ENCODE results near the gene NT5C2.

DNA sequence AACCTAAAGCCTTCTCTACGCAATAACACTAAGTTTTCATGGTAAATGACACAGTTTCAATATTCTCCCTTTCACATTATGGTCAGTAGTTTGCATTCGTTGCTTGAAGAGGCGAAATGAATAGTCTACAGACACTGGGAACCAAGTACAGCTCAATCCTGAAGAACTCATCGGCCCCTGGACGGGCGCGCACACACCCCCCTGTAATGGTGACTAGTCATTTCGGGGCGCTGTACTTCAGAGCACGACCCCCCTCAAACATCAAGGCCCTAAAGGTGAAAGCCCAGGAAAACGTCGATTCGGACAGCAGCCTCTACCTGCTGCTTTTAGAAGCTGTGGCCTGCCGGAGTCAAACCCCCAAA is 1.0 kb downstream of the NT5C2 start:
- TF ChIP-seq, protein P1, sequence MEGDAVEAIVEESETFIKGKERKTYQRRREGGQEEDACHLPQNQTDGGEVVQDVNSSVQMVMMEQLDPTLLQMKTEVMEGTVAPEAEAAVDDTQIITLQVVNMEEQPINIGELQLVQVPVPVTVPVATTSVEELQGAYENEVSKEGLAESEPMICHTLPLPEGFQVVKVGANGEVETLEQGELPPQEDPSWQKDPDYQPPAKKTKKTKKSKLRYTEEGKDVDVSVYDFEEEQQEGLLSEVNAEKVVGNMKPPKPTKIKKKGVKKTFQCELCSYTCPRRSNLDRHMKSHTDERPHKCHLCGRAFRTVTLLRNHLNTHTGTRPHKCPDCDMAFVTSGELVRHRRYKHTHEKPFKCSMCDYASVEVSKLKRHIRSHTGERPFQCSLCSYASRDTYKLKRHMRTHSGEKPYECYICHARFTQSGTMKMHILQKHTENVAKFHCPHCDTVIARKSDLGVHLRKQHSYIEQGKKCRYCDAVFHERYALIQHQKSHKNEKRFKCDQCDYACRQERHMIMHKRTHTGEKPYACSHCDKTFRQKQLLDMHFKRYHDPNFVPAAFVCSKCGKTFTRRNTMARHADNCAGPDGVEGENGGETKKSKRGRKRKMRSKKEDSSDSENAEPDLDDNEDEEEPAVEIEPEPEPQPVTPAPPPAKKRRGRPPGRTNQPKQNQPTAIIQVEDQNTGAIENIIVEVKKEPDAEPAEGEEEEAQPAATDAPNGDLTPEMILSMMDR (conservative IDR thresholded peaks at IDR 0.05; ENCODE audit: low read depth, low read length) = no peak
- TF ChIP-seq RAD21 (IDR thresholded peaks at IDR 0.05; ENCODE audit: low read length) (no peak), SMC3 (IDR thresholded peaks at IDR 0.05; ENCODE audit: low read depth, low read length) (no peak), NFE2L2 (IDR thresholded peaks at IDR 0.05; ENCODE audit: low read depth, low read length) (no peak), CEBPB (IDR thresholded peaks at IDR 0.05; ENCODE audit: low read depth, low read length) (no peak), FOS (IDR thresholded peaks at IDR 0.05; ENCODE audit: low read depth, low read length) (no peak), POLR2A (IDR thresholded peaks at IDR 0.05; ENCODE audit: low read depth, low read length) (no peak), CHD1 (IDR thresholded peaks at IDR 0.05; ENCODE audit: low read depth, low read length) (no peak), BHLHE40 (IDR thresholded peaks at IDR 0.05; ENCODE audit: low read depth, low read length) (no peak), MAZ (IDR thresholded peaks at IDR 0.05; ENCODE audit: borderline replicate concordance, low read depth, low read length) (no peak)

All from IMR-90 (cell line).